Measurements from ENCODE around the gene ATAD3C.

- TF ChIP-seq, protein P1, sequence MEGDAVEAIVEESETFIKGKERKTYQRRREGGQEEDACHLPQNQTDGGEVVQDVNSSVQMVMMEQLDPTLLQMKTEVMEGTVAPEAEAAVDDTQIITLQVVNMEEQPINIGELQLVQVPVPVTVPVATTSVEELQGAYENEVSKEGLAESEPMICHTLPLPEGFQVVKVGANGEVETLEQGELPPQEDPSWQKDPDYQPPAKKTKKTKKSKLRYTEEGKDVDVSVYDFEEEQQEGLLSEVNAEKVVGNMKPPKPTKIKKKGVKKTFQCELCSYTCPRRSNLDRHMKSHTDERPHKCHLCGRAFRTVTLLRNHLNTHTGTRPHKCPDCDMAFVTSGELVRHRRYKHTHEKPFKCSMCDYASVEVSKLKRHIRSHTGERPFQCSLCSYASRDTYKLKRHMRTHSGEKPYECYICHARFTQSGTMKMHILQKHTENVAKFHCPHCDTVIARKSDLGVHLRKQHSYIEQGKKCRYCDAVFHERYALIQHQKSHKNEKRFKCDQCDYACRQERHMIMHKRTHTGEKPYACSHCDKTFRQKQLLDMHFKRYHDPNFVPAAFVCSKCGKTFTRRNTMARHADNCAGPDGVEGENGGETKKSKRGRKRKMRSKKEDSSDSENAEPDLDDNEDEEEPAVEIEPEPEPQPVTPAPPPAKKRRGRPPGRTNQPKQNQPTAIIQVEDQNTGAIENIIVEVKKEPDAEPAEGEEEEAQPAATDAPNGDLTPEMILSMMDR (optimal IDR thresholded peaks at IDR 0.05 in 1 of 3, IDR thresholded peaks at IDR 0.05 in 1 of 3, conservative IDR thresholded peaks at IDR 0.05 in 1 of 3; ENCODE audit: extremely low read depth in 1 of 3, insufficient read depth in 2 of 3, low read length in 3 of 3), result no peak
- TF ChIP-seq EZH2 (IDR thresholded peaks at IDR 0.05; ENCODE audit: low read length), result no peak
These were observed 26.3 kb upstream of the ATAD3C start for GRCh38 chr1:1423245-1423597.
